NCI-H2029 (cell line): ENCODE measurements around the gene UQCC2.

Source experiments
- DNase-seq: peaks from one replicate; lab custom pipeline; 2025; lab: John Stamatoyannopoulos, UW

Gene UQCC2

DNA sequence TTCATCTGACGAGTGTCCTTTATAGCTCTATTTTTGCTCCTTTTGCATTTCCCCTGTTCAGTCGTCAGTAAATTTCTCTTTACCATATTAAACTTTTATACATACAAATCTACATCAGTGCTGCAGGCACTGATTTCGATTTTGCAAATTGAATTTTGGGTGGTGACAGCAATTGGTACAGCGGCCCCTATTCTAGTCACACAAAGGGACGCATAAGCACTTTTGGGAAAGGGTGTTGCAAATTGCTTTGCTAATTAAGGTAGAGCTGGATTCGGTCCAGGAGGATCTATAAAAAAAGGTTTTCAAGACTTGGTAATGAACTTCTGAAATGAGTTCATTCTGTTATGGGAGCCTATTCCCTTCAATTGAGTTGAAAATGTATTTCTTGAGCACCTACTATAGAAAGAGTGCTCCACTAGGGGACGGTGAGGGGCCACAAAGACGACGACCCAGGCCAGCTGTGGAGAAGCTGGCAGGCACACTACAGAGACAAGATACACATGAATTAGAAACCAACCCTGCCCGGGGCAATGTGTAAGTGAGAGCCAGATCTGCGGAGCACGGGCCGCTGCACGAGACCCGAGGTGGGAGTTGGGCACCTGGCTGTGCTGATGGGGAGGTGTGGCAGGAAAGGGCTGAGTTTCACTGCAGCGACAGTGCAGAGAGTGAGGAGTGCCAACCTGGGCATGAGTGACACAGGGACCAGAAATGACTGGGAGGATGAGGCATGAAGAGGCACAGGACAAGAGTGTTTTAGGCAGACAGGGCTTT is 5.4 kb downstream of the UQCC2 start:
- no peak for DNase-seq

DNA sequence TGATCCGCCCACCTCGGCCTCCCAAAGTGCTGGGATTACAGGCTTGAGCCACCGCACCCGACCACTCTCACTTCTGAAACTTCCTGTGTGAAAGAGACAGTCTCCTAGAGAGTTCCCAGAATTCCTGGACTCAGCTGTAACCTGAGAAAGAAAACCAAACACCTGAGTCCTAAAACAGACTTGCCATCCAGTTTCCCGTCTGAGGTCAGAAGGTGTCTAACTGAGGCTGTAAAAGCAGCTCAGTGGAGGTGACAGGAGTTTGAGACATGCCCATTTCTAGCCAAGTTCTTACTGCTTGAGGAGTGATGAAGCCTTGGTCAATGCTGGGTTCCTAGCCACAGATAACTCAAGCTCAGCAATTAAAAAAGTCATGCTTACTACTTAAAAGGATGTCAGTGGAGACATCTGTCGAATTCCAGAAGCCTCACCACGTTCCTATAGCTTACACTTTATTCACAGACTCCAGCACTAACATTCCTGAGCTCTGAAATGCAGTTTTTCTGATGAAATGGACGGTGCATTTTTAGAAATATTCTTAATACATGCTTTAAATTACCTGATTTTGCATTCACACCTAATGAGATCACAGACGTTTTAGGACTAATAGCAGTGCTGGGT is 6.1 kb downstream of the UQCC2 start:
- DNase-seq: no peak

DNA sequence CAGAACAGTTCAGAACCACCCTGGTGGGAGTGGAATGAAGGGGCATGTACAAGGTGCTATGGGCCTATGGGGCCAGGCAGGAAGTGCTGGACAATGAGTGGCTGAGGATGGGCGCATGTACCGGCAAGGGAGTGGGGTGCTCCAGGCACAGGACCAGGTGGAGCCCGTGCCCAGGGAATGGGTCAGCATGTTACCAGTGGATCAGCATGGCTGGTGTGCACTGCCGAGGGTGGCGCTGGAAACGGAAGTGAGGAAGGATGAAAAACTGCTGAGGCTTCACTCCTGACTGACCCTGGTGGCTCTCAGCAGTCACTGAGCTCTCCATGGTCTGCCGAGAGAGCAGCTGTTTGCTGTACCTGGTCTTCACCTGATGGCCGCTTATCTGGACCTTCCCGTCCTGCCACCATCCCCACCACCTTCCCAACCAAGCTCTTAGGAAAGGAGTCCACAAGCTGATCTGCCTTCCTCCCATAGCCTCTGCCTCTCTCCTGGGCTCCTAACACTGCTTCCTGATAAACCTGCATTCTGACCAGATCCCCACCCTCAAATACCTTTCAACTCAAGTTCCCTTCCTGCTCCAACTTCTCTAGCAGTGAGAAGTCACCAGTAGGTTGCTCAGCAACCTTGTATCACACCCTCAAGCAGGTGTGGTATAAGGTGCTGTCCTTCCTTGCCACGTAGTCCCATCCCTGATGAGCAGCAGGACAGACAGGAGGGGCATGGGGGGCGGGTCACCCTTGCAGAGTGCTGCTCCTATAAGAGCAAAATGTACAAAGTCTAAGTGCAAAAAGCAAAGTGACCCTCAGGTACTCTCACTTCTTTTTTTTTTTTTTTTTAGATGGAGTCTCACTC is 7.1 kb downstream of the UQCC2 start:
- no peak for DNase-seq

DNA sequence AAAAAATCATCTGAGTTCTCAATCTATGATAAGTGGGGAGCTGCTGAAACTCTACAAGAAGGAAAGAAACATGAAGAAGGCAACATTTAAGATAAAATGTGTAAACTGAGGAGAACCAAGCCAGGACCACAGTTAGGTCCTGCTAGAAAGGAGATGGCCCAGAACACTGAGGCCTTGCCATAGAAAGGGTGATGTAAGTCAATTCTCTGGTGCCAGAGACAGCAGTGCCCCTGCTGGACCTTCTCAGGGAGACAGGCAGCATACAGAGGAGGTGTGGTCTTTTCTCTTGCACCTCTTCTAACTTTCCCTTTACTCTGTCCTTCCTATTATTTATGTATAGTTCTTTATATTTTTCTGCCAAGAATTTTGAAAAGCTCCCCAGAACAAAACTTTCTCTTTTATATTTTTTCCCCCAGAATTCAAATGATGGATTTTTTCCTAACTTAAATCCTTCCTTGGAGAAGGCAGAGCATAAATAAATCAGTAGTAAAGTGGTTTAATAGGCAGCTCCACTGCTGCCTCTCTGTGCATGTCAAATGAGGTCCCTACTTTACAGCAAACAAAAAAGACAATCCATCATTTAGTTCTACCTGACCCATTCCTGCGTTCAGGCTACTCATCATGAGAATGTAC is 9.0 kb downstream of the UQCC2 start:
- DNase-seq: peak; percentile 57

- no peak for DNase-seq
These were observed 11.0 kb downstream of the UQCC2 start for GRCh38 chr6:33700391-33701050.

DNA sequence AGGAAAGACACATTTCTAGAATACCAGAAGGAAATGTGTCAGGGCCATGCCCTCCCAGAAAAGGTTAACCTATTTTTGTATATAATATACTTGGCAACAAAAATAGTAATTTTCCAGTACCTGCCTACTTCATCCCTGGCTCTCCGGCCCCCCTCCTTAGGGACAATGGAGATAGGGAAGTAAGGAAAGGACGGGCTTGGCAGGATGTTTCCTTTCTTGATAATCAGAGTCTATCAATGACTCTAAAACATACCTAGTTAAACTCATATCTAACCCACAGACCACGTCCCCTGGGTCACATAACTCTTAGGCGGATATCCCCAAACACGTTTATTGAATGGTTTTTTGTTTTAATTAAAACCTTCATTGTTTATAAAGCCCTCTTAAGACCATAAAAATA is 11.8 kb downstream of the UQCC2 start:
- DNase-seq: no peak

GRCh38 chr6:33699131-33699530 is 12.4 kb downstream of the UQCC2 start:
- DNase-seq: no peak

- DNase-seq: no peak
These were observed 13.0 kb downstream of the UQCC2 start for GRCh38 chr6:33698494-33698893.

- no peak for DNase-seq
These were observed 13.7 kb downstream of the UQCC2 start for GRCh38 chr6:33697845-33698244.

DNA sequence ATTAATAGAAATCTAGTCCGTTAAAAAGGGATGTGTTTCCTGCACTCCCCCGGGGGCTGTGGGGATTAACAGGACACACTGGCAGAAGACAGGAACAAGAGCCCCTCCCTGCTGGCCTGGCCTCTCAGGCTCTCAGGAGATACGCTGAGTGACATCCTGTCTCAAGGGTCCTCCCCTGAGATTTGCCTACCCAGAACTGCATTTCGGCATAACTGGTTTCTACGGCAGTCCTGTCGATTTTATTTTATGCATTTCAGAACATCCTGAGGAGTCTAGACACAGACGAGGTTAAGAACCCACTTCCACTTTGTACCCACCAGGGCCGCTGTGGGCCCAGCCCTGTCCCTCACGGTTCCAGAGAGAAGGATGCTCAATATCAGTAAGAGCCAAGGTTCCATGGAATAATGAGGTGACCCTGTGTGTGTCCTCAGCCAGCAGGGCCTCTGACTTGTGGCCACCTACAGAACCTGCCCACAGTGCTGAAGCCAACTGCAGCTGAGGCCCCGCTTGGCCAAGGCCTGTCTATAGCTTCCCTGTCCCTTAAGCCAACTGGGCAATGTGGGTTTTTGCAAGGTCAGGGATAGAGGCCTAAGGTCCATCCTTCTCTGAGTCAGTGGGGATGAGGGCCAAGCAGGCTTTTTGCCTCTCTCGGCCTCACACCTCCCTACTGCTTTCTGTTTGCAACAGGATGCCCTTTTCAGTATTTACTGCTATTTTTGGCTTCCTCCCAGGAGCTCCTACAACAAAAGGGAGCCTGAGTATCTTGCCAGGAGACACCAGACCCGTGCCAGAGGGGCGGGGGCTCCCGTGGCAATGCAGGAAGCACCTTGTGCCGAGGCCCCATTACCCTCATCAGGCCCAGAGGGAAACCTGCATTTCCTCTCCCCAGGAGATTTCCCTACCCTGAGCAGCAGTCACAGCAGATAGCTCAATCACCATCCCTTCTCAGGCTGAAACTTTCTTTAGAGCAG is 14.7 kb downstream of the UQCC2 start:
- peak; percentile 96 for DNase-seq

- no peak for DNase-seq
These were observed 15.4 kb downstream of the UQCC2 start for GRCh38 chr6:33696076-33696475.

DNA sequence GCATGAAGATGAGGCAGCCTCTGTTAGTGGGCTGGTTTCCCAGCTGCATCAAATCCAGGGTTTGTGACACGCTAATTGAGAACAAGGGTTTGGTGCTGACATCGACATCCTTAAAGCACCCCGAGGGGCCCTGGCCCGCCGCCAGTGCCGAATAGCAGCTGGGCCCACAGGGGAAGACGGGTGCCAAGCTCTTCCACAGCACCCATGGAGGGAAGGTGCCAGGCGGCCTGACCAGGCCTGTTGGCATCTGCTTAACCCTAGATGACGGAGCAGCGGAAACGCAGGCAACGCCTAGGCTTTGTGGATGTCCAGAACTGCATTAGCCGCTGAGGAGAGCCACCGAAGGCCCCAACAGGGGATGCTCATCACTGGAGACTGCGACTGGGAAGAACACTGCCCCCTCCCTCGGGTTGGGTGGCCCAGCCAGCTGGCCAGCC is 16.0 kb downstream of the UQCC2 start:
- no peak for DNase-seq

DNA sequence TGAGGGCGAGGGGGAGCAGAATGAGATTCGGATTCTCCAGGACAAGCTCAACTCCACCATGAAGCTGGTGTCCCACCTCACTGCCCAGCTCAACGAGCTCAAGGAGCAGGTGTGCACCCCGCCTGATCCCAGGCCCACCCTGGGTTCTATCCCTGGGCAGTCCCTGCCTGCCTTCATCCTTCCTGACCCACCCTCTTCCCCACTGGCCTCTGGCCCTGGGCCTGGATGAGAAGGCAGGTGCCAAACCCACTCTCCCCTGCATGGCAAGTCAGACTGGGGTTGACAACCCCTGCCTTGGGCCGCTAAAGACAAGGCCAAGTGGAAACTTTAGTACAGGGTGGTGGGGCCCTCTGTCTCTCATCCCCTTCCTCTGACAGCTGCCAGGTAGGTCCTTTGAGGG is 16.5 kb downstream of the UQCC2 start:
- DNase-seq: no peak

DNA sequence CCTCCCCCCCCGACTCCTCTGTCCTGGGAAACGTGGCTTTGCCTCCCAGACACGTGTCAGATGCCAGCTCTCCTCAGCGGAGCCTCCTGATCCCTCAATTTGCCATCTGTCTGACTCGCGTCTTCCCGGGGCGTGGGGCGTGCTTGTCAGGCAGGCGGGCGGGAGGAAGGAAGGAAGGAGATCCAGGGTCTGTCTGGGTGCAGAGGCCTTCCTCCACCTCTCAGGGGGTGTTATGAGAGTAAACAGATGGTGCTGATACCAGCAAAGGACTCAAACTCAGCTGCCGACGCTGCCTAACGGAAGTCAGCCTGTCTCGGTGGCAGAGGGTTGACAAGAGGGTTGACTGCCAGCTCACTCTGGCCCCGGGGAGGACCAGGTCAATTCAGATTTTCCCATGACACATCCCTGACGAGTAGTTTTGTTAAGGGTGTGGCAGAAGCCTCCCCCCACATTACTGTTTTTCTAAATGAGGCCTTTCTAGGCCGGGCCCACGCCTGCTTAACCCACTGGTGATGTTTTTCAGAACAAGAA is 17.0 kb downstream of the UQCC2 start:
- DNase-seq: no peak

- DNase-seq: no peak
These were observed 18.1 kb downstream of the UQCC2 start for GRCh38 chr6:33693186-33694105.

GRCh38 chr6:33692760-33693158 is 18.7 kb downstream of the UQCC2 start:
- no peak for DNase-seq

- no peak for DNase-seq
These were observed 19.3 kb downstream of the UQCC2 start for GRCh38 chr6:33692078-33692759.

GRCh38 chr6:33691456-33692077 is 19.9 kb downstream of the UQCC2 start:
- no peak for DNase-seq
